CD4-positive, alpha-beta T cell treated with Interleukin-15 for 1 hour (primary cell): Measurements from ENCODE around the gene UNC93A.
"Not testable (repeated sequence)": the region's sequence is repeated elsewhere in the genome, so short reads cannot be mapped to it uniquely, and the experiment has no call there.

ENCODE experiments used
- DNase-seq: peaks from one replicate; pipeline ENCODE4 v3.0.0-alpha.2; 2020

Gene UNC93A

DNA sequence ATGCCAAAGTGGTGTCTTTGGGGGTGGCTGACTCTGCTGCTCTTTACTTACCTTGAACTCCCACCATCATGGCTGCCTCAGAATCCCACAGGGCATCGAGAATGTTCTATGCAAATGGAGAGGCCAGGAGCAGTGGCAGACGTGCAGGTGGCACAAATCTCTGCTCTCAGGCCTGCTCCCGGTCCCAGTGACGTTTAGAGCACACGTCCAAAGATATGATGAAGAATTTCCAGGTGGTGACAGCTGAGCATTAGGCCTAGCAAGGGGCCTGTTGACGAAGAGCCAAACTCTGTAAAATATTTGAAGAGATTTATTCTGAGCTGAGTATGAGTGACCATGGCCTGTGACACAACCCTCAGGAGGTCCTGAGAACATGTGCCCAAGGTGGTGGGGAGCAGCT lies 19.0 kb upstream of the UNC93A start:
- no peak for DNase-seq

DNA sequence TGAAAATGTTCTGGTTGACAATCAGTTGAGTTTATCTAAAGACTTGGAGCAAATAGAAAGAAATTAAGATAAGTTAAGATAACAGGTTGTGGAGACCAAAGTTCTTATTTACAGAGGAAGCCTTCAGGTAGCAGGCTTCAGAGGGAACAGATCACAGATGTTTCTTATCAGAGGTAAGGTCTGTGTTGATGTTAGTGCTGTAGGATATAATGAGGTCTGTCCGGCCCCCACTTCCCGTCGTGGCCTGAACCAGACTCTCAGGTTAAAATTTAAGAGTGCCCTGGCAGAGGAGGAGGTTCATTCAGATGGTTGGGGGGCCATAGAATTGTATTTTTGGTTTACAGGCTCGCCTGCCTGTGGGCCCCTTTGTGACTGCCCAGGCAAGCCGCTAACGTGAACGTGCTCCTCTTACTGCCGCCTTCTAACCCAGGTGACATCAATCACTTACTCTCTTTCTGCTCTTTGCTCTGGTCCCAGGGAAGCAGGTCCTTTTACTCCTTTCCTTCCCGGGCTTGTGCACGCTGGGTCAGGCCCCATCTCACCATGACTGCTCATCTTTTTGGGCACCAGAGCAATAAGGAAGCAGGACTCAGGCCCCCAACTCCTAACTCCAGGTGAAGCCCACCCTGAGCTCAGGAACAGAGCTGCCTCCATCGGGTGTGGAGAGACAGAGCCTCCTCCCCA lies 18.3 kb upstream of the UNC93A start:
- DNase-seq = no peak

DNA sequence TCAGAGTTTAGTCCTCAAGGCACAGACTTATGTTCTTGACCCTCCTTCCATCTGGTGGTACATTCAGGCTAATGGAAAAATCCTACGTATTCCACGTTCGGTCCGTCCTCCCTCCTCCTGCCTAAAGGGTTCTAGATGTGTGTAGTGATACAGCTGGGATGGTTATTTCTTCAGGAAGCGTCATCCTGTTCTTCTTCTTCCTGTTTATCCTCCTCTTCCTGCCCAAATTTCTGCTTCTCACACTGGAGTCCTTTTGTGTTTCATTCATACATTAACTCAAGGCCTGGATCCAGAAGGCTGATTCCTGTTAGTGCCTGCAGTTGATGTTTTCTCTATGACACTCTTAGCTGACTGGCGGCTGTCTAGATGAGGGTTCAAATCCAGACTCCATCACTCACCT lies 16.8 kb upstream of the UNC93A start:
- DNase-seq = no peak

DNA sequence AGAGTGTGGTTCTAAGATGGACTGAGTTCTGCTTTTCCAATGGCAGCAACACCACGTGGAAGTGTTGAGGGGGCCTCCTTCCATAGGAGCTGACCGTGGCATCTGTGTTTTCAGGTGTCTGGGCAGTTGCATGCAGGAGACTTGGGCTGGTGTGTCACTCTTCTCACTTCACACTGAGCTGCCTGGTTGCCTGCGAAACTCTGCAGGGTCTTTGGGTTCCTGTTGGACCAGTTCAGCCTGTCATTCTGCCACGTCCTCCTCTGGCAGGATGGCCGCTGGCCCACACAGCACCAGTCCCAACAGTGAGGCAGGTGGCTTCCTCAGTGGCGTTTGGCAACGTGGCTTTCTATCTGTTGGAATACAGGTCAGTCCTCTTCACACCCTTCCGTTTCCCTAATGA lies 16.1 kb upstream of the UNC93A start:
- DNase-seq = no peak

DNA sequence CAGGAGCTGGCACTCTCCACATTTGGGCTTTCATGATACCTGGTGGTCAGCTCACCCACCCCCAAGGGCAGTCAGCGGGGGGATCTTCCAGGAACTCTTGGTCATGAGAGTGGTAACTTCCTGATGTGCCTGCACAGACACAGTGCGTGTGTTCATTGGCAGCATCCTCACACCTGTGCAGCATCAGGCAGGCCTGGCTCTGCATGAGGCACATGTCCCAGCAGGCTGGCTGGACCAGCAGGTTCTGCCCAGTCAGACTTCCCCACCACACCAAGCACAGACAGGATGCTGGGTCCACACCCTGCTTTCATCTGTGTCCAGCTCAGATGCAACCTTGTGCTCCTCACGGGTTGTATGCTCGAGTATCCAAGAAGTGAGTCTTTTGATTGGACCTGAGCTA lies 15.7 kb upstream of the UNC93A start:
- no peak for DNase-seq

DNA sequence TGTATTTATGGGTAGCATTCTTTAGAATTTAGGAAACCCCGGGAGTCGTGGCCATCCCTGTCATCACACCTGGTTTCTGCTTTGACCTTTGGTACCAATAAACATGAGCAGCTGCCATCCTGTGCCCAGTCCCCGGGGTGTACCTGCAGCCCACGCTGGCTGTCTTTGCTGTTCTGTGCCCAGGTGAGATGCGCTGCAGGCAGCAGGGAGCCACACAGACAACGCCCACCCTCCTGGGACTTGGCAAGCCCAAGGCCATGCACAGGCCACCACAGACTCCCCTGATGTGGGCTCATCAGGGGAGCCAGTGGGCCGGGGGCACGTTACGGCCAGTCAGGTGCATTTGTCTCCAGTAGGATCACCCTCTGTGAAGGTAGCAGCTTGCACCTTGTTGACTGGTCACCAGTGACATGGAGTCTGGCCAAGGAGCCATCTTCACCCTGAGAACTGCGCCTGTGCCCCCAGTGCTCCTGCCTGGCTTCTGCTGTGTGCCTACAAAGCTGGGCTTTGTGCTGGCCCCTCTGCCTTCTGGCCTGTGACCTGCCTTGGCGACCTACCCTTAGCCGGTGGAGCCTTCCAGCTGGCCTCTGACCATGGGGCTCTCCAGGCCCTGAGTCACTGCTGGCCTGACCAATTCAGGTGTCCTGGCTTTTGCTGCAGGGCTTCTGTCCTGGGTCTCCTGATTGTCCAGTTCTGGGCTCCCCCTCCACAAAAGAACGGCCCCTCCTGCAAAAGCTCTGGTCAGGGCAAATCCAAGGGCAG lies 14.2 kb upstream of the UNC93A start:
- DNase-seq = no peak

DNA sequence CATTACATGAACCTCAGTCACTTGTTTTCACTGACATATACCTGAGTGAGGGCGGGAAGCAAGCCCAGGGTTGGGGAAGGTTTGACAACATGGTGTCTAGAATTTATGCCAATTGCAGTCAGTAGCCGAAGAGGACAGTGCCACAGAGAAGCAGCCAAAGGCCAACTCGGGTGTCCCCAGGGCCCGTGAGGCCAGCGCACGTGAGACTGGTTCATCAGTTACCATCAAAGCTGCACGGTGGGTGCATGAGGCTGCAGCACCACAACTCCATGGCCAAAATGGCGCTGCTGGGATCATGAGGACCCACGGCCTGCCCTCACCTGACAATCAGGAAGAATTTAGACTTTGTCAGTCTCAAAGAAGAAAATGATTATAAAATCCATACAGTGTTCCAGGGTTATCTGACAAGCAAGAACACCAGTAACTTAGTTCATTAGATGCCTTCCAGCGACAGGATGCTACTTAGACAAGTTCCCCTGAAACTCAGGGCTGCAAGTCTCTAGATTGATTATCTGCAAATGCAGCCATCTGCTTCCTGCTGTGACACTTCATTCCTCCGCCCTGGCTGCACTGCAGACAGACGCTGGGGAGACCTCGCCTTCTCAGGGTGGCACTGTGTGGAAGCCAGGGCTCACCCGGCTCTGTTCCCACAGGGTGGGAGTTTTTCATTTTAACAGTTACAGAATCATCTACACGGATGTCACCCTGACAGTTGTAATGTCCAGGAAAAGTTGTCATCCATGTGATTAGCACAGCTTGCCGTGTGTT lies 12.8 kb upstream of the UNC93A start:
- DNase-seq = not testable (repeated sequence)

DNA sequence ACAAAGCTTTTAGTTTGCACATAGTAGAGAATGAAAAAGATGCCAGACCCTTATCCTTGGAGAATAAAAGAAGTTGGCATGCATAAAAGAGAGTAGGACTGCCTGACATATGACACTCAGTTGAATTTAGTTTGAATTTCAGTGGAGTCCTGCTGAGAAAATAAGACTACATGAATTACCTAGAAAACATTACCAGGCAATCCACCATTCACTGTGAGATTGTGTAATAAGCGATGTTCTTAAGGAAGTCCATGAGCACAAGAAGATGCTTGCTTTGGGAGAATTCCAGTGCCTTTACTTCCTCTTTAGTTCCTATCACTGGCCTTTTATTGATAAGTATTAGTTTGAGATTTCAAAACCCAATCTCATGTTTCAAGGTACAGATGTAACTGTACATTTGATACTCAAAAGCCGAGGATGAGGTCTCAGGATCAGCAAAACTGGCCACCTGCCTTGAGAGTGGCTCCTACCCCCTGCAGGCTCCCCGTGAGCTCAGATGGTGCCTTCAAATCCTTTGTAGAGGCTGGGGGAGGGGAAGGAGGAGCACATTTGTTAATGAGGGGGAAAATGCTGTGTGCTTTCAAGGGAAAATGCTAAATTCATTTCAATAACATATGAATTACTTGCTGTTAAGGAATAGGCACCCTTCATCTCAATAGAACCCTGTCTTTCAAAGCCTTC lies 11.2 kb upstream of the UNC93A start:
- DNase-seq = no peak

DNA sequence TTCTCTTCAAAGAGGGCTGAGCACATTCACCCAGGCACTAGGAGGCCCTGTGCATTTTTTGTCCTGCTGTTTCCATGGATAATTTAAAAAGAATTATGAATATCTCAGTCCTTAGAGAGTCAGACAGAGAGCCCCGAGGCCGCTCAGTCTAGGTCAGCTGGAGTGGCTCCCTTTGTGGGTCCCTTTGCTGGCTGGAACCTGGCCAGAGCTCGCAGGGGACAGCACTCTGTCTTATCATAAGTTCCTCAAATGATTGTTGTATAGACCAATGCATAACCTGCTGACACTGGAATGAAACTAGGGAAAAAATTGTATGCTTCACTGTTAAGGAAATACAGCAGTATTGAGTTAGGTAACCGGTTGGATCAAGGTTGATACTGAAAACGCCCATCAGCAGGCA lies 10.6 kb upstream of the UNC93A start:
- not testable (repeated sequence) for DNase-seq

DNA sequence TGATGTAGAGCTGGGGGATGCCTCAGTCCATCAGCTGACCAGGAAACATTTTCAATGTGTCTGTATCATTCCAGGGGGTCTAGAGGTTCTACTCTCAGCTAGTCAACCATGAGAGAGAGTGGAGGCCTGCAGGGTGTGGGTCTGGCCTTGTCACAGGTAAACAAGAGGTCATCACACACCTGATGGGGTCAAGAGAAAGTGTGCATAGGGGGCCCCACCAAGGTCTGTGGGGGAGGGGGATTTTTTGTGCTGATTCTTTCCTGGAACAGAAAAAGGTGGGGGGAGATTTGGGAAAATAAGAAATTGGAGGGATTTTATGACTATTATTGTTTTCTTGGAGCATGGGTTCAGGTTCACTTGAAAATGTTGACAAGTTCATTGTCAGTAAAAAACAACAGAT lies 8.9 kb upstream of the UNC93A start:
- no peak for DNase-seq

DNA sequence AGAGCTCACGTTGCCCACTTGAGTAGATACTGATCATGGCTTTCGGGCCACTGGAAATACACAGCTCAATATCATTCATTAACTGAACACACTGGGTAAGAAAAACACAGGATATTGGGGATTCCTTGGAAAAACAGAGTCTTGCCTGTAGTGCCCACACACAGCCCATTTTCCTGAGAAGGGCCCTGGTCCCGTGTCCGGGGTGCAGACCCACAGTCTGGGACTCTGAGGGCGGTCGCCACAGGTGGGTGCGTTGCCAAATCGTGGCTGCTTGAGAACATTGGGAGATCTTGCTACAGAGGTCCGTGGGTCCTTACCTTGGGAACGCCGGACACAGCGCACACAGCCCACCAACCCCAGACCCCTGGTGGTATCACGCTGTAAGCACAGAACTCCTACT lies 6.5 kb upstream of the UNC93A start:
- DNase-seq = not testable (repeated sequence)

DNA sequence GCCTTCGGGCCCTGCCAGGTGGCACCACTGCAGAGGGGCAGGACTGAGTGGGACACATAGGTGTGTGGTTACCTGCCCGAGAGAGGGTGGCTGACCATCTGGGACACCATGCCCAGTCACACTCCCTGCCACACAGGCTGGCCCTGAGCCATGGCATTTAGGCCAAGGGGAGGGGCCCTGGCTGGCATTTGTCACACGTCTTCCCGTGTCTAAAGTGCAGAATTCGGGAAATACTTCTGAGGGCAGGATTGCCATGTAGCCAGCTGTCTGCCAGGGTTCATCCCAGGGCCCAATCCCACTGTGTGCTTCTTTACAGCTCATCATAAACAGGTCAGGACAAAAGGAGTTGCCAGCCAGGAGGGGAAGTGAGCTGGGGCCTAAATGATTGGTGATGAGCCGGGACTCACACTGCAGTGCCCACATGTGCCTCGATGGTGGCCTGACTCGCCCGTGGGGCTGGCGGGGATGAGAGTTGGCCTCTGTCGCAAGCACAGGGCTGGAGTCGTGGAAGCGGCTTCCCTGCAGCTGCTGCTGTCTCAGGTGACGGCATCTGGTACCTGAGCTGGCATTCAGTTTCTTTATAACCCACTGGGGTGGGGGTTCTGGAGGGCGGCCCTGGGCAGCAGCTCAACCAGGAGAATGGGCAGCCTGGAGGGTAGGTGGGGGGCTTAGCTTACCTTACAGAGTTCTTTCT lies 5.9 kb upstream of the UNC93A start:
- no peak for DNase-seq

DNA sequence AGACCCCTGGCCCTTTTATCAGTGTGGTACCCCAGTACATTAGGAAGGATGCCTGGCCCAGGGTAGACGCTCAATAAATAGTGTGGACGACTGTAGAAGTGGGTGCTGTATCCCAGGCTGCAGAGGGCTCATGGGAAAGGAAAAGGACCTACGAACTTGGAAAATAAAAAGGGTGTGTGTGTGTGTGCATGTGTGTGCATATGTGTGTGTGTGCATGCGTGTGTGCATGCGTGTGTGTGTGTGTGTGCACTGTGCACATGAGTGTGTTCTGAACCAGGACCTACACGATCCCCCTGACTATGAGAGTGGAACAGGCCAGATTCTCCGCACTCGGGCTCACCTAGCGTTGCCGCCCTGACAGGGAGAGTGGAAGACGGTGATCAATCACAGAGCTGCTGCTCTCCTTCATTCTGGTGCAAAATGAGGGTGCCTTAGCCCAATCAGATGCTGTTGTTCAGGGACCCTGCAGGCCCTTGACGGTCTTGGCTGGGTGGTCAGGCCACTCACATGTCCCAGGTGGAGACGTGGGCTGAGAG lies 3.5 kb upstream of the UNC93A start:
- no peak for DNase-seq

DNA sequence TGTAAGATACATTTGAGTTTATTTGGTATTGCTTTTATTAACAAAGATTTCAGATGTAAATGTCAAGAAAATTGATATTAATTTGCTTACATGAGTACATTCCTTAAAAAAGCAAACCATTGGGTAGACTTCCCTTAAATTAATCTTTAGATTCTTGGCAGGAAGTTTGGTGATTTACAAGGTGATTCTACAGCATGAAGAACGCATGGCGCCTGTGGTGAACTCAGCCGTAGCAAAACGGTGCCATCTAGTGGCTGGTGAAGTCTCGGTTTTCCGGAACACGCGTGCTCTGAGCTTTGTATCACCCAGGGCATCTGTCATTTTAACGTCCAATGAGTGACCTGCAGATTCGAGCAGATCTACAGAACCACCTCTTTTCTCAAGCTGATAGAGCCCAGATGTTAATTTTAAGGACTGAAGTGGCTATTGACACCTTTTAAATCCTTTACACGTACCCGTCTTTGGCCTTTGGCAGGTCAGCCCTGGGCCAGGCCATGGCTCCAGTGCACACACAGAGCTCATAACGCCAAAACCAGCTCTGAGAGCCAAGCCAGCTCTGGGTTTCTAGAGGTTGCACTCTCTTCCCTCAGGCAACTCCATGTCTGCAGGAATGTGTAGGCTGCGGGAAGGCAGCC lies 2.4 kb upstream of the UNC93A start:
- not testable (repeated sequence) for DNase-seq

DNA sequence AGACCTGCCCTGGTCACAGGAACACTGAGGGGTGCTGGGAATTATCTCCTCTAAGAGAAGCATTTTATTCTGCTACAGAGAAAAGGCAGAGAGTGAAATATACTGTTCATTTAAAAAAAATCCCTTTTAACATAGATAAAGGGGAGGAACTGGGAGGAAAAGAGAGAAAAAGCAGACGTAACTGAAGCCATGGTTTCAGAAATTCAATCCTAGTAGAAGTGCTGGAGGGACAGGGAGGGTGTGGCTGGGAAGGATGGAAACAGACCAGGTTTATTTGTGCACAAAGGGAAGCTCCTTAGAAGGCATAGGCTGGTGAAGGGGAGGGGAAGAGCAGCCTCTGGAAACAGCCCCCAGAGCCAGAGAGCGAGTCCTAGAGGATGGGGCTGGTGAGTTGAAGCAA lies 1.8 kb upstream of the UNC93A start:
- DNase-seq = not testable (repeated sequence)

DNA sequence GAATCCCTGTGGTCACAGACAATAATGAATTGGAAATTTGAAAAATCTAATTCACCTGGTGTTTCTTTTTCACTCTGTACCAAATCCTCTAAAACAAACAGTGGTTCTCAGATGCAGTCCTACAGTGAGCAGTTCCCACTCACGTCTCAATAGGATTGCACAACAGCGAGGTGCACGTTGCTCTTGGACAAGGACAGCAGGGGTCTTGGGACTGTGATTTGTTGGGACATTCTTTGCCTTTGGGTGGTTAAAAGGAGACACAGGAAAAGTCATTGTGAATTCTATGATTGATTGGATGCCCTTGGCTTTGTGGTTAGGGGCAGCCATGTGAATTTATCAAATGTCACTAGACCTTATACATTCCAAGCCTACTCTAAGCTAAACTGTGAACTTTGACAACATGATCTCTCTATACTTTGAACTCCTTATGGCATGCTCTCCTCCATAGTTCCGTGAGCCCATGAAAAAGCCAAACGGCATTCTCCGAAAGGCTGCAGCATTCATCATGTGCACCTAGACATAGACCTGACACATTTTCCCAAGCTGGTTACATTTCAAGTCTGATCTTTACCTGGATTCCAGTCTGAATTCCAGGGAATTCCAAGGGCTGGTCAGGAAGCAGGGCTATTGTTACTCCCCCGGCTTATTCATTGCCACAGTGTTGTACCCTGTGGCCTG lies 647 bp downstream of the UNC93A start:
- no peak for DNase-seq

DNA sequence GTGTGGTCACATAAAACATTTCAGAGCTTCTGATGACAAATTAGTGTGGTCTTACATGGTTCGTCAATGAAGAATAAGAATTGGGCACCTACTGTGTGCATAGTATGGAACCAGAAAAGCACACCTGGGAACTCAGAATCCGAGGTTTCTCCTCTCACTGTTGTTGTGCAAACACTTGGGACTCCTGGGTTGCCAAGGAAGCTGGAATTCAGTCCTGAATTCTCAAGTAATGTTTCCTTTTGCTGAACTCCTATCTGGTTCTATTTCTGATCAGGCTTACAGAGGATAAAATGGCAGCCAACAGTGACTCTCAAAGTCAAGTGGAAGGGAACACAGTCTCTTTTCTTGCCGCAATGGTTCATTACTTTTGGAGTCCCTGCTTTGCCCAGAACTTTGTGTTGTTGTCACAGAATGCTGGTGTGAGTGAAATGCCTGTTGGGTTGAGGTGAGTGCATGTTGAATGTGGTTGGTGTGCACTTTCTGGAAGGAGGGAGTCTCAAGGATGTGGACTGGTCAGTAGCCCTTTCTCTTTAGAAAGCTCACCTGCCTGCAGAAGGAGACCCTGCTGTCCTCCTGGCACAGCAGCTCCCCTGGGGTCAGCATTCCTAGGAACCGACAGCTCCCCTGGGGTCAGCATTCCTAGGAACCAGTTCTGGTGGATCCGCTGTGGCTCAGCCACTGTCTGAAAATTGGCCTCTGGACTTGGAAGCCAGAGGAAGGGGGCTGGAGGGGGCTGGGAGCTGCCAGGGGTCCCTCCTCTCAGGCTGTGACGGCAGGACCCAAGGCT lies 1.4 kb downstream of the UNC93A start:
- no peak for DNase-seq

DNA sequence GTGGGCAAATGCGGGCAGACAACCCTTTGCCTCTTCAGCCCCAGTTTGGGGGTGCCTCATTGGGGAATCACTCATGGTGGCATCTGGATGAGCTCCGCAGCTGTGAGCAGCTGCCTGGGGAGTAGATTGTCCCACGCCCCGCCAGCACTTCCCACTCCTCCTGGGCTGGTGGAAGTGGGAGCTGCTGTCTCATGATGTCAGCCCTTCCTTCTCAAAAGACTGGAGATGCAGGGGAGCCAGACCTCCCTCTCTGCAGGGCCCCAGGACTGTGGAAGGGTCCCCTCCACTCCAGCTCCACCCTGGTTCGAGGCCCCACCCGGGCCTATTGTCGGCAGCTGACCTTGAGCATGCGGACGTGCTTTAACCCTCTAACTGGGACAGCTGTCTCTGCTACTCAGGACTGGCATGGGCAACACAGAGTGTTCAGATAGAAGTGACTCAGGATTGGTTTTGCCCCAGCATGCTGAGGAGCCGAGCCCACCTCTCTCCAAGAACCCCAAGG lies 2.0 kb downstream of the UNC93A start:
- DNase-seq = no peak

DNA sequence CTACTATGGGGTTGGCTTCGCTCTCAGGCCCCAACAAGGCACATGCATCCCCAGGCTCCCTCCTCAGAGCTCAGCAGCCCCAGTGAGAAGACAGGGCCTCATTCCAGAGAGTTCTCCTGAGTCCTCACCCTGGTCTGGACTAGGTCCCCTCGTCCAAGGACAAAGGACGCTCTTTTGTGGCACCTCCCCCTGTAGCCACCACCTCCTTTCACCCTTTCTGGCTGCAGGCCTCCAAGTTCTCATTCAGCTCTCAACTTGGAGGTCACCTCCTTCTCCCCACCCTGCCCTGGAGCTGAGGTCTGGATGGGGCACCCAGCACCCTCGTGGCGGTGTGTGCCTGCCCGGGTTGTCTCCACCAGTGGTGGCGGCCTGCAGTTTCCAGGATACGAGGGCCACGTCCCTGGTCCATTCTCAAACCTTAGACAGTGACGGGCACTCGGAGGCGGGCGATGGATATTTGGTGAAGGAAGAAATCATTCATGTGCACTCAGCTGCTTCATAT lies 2.5 kb downstream of the UNC93A start:
- no peak for DNase-seq

DNA sequence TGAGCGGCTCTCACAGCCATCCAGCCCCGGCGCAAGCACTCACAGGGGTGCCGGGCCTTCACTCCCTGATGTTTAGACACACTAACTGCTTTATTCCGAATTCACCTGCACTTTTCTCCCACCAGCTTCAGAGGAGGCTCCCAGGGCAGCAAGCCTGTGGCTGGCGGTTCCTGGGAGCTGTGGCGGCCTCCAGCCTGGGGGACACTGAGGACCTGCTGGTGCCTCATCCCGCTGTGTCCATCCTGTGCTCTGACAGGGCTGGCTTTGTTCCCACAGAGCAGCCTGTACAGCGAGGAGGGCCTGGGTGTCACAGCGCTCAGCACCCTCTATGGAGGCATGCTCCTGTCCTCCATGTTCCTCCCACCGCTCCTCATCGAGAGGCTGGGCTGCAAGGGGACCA lies 3.1 kb downstream of the UNC93A start:
- no peak for DNase-seq
